HepG2 (cell line): ENCODE data around the gene TMED5. TPM values are rescaled to one million over a fixed set of nuclear protein-coding genes. Genes with fewer than 3 reads are reported as not detected.

Experiments used
- ATAC-seq: fragments of 200-7000 bp; cut with Tn5 transposase; 3 replicates; pipeline ENCODE4 v1.9.1; 2020; ENCODE audit warnings: mild to moderate bottlenecking, moderate library complexity
- BruUV-seq: library from RNA; stranded (reverse); fragments of 400-500 nt; replicated peaks from 2 replicates; lab custom pipeline; 2021; lab: Mats Ljungman, UMichigan
- CTCF ChIA-PET: fragments of 300-600 bp; formaldehyde crosslinking; extraction: SDS; loops from one replicate; lab custom pipeline; 2021; ENCODE audit warnings: low total read pairs, inconsistent platforms, low intra/inter-chr PET ratio; lab: Yijun Ruan, JAX
- POLR2A ChIA-PET: fragments of 350-600 bp; sonication (Branson Sonifier 250); formaldehyde crosslinking; loops from one replicate; lab custom pipeline; 2020; ENCODE audit warnings: antibody characterized with exemption, inconsistent platforms; lab: Yijun Ruan, JAX
- DNase-seq: peaks from one replicate; pipeline ENCODE4 v3.0.0-alpha.2; 2015; ENCODE audit warnings: low spot score
- FAIRE-seq: peaks from 3 replicates; lab custom pipeline; 2011; peaks lifted over from hg19 to GRCh38; lab: Jason Lieb, UNC
- H2AFZ ChIP-seq: one replicate; pipeline ENCODE4 v1.6.1; 2011; ENCODE audit warnings: low read length, inconsistent platforms
- H3K27ac ChIP-seq: fragments of 300-600 bp; 3 replicates; pipeline ENCODE4 v1.8.0; 2011; ENCODE audit warnings: mixed run types, mild to moderate bottlenecking, mixed read lengths, low read length, inconsistent platforms; ENCODE audit not compliant: insufficient read depth; ENCODE audit errors: extremely low read length
- H3K27me3 ChIP-seq, 2 experiments: fragments of 200-600 bp in 1 of 2; 2 replicates in 1 of 2; 3 replicates in 1 of 2; pipeline versions ENCODE4 v1.6.0 to v1.8.0; 2011; ENCODE audit warnings: low read length in 2 of 2, mild to moderate bottlenecking in 2 of 2, moderate library complexity in 2 of 2, inconsistent platforms in 1 of 2; ENCODE audit not compliant: insufficient read depth in 2 of 2, control insufficient read depth in 1 of 2
- H3K36me3 ChIP-seq, 2 experiments: fragments of 200-600 bp in 1 of 2; replicated peaks in 1 of 2; 2 replicates in 1 of 2; 3 replicates in 1 of 2; pipeline versions ENCODE4 v1.5.1 to v1.8.0; 2011; ENCODE audit warnings: low read length in 2 of 2, inconsistent platforms in 1 of 2; ENCODE audit not compliant: insufficient read depth in 2 of 2, control insufficient read depth in 1 of 2
- H3K4me1 ChIP-seq: 2 replicates; pipeline ENCODE4 v1.5.1; 2012; ENCODE audit warnings: low read length, inconsistent platforms; ENCODE audit not compliant: insufficient read depth
- H3K4me2 ChIP-seq: 2 replicates; pipeline ENCODE4 v1.6.0; 2011; ENCODE audit warnings: low read depth, low read length, inconsistent platforms
- H3K4me3 ChIP-seq, 3 experiments: fragments of 200-600 bp in 1 of 3; sonication (generic), shearing (Covaris generic) in 1 of 3; replicated peaks in 1 of 3; 2 replicates each; pipeline ENCODE4 v1.5.1; 2011 to 2016; ENCODE audit warnings: low read length in 3 of 3, inconsistent platforms in 2 of 3, low read depth in 2 of 3, mild to moderate bottlenecking in 2 of 3, control low read depth in 1 of 3, mixed read lengths in 1 of 3; ENCODE audit not compliant: insufficient read depth in 1 of 3
- H3K79me2 ChIP-seq: one replicate; pipeline ENCODE4 v1.6.1; 2011; ENCODE audit warnings: low read length, inconsistent platforms; ENCODE audit not compliant: insufficient read depth
- H3K9ac ChIP-seq: 2 replicates; pipeline ENCODE4 v1.6.0; 2011; ENCODE audit warnings: mild to moderate bottlenecking, low read depth, low read length, inconsistent platforms; ENCODE audit not compliant: insufficient read depth
- H3K9me3 ChIP-seq: 2 replicates; pipeline ENCODE4 v1.5.1; 2012; ENCODE audit warnings: mild to moderate bottlenecking, low read length
- H4K20me1 ChIP-seq: 2 replicates; pipeline ENCODE4 v1.6.0; 2011; ENCODE audit warnings: inconsistent platforms, mild to moderate bottlenecking, low read length, moderate library complexity; ENCODE audit not compliant: insufficient read depth
- ARNT ChIP-seq: fragments of 450-650 bp; IDR thresholded peaks from 2 replicates; pipeline ENCODE4 v1.6.1; 2017
- EHMT2 ChIP-seq: fragments of 200-600 bp; sonication (generic); IDR thresholded peaks from 2 replicates; pipeline ENCODE4 v1.7.0; 2017; ENCODE audit warnings: antibody characterized with exemption, low read depth, low read length, borderline replicate concordance
- HMG20A ChIP-seq: IDR thresholded peaks from 2 replicates; pipeline ENCODE4 v1.6.1; 2016; ENCODE audit warnings: borderline replicate concordance
- KMT2B ChIP-seq: IDR thresholded peaks from 2 replicates; pipeline ENCODE4 v1.6.1; 2016; ENCODE audit warnings: missing genetic modification reagents, missing compliant biosample characterization
- NFE2L1 ChIP-seq: sonication (generic); formaldehyde crosslinking; IDR thresholded peaks from 2 replicates; pipeline ENCODE4 v1.4.0; 2020; ENCODE audit warnings: missing genetic modification reagents, mild to moderate bottlenecking, borderline replicate concordance
- NR2F6 ChIP-seq, 2 experiments: IDR thresholded peaks; 2 replicates each; pipeline ENCODE4 v1.6.1; 2016; ENCODE audit warnings: antibody characterized with exemption in 1 of 2, mild to moderate bottlenecking in 1 of 2
- PCBP2 ChIP-seq: fragments of 200-400 bp; formaldehyde crosslinking; optimal IDR thresholded peaks from 2 replicates; pipeline ENCODE3; 2018; ENCODE audit warnings: low read length, low read depth; ENCODE audit not compliant: poor library complexity, severe bottlenecking
- POLR2AphosphoS5 ChIP-seq: IDR thresholded peaks from 2 replicates; pipeline ENCODE4 v1.6.1; 2012; ENCODE audit warnings: low read depth, low read length
- ZNF619 ChIP-seq: sonication (generic); formaldehyde crosslinking; IDR thresholded peaks from 2 replicates; pipeline ENCODE4 v1.4.0; 2020; ENCODE audit warnings: mild to moderate bottlenecking, missing genetic modification reagents
- ZNF672 ChIP-seq: sonication (generic); formaldehyde crosslinking; IDR thresholded peaks from 2 replicates; pipeline ENCODE4 v1.8.1; 2022; ENCODE audit warnings: missing genetic modification reagents
- ZNF782 ChIP-seq: sonication (generic); formaldehyde crosslinking; IDR thresholded peaks from 2 replicates; pipeline ENCODE4 v1.4.0; 2020; ENCODE audit warnings: missing genetic modification reagents, mild to moderate bottlenecking, borderline replicate concordance
- WGBS: methylation state at CpG from one replicate; pipeline ENCODE4 v1.1.6; 2017; ENCODE audit warnings: low lambda C conversion rate; 5-methylcytosine and 5-hydroxymethylcytosine counted together
- in situ Hi-C: cut with HindIII; loops from 2 replicates; pipeline ENCODE4 v1.10.0; 2017; ENCODE audit warnings: low pct_unique_long_range_greater_than_20kb; ENCODE audit not compliant: extremely low pct_ligation_motif_present
- intact Hi-C: fragments of 100-400 bp; cut with micrococcal nuclease; formaldehyde crosslinking; loops from one replicate; pipeline ENCODE4 v1.10.0; 2022; ENCODE audit not compliant: unreplicated experiment
- polyA plus RNA-seq, 8 experiments: library from polyadenylated mRNA; depleted of rRNA in 3 of 8; stranded (reverse) in 7 of 8; unstranded in 1 of 8; fragments of >200 nt; fragmentation: Illumina TruSeq in 4 of 8; extraction: Trizol in 4 of 8; gene quantifications; 2 replicates each; pipeline versions ENCODE4 v1.2.1 to v1.2.3, GENCODE V29; 2011 to 2016; ENCODE audit warnings: low read depth in 4 of 8, missing spikeins in 1 of 8, mixed read lengths in 1 of 8; ENCODE audit not compliant: insufficient read depth in 1 of 8
- total RNA-seq, 5 experiments: library from RNA; depleted of rRNA; stranded (reverse); fragments of >200 nt; fragmentation: Illumina TruSeq; extraction: Trizol; gene quantifications; 2 replicates each; pipeline ENCODE4 v1.2.3, GENCODE V29; 2016; ENCODE audit warnings: low read depth in 1 of 5
- TF ChIP-seq, protein P1 (sequence below): sonication (generic); formaldehyde crosslinking; IDR thresholded peaks from 2 replicates; pipeline ENCODE4 v1.8.0; 2022; ENCODE audit warnings: mild to moderate bottlenecking, missing genetic modification reagents, moderate library complexity
- TF ChIP-seq, protein P2 (sequence below): fragments of 450-650 bp; IDR thresholded peaks from 2 replicates; pipeline ENCODE4 v1.6.1; 2016
- TF ChIP-seq, protein P3 (sequence below): sonication (generic); formaldehyde crosslinking; IDR thresholded peaks from 2 replicates; pipeline ENCODE4 v1.5.1; 2020; ENCODE audit warnings: mild to moderate bottlenecking, missing genetic modification reagents, moderate library complexity

The TMED5 gene
- total and polyA plus RNA-seq, 2 of the 13 experiments (the other 11 are each of a cell fraction or from before 2014, with no cell fraction given), result 58.1 to 99.0 TPM

DNA sequence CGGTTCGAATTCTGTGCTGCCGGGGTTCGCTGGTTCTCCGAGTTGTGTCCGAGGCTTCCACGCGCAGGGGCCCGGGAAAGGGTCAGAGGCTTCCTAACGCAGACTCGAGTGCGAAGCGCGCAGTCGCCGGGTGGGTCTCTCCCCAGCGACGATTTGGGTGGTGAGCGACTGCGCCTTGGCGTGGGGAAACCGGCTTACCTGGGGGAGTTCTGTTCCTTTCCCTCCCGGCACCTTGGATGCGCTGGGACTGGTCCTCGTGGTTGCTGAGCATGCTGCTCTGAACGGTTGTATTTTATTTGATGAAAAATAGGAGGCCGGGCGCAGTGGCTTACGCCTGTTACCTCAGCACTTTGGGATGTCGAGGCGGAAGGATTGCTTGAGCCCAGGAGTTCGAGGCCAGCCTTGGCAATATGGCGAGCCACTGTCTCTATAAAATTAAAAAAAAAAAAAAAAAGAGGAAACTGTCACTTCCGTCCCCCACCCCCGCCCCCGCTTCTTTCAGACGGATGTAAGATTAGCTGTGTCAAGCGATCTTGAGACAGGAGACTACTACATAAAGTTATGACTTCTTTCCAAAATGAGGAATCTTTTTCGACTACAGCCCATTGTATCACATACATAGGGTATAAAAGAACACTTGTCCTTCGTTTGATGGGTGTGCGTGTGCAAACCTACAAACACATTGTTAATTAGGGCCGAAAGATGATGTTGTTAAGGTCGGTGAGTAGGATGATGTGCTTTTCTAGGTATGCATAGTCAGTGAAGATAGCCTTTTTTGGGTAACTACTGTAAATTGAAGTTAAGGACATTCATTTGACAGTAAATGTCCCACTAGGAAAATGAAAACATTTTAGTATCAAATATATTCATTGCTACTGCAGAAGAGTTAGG is 755 bp upstream of the TMED5 start, which contains the start of gene CCDC18 (continued):
- TF ChIP-seq, protein P1, sequence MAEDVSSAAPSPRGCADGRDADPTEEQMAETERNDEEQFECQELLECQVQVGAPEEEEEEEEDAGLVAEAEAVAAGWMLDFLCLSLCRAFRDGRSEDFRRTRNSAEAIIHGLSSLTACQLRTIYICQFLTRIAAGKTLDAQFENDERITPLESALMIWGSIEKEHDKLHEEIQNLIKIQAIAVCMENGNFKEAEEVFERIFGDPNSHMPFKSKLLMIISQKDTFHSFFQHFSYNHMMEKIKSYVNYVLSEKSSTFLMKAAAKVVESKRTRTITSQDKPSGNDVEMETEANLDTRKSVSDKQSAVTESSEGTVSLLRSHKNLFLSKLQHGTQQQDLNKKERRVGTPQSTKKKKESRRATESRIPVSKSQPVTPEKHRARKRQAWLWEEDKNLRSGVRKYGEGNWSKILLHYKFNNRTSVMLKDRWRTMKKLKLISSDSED, result 0 out of 2 replicates have a peak, but pooled peaks have one; percentile 21
- TF ChIP-seq KMT2B (peak; percentile 8; the same call in 1 of the 2 replicates), ARNT (no peak)
- TF ChIP-seq, all 625 proteins: peak for 29

DNA sequence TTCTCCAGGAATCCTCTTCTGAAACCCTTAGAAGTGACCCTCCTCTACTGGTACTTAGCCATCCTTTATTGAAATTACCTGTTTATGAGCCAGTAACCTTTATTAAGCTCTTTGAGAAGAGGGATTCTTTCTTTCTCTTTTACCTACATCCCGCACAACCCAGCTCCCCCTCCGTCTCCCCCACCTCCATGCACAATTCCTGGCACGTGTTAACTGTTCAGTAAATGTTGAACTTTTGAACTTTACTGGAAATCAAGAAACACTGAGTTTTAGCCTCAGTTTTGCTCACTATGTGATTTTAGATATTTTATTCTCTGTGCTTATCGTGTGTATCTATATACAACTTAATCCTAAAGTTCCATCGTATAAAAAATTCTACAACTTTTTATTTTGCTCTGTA is 1.8 kb downstream of the TMED5 start:
- ChIA-PET POLR2A (interaction anchor here (0.7 to 1.6 kb wide), 2 partner anchors 99 to 437 kb away, joined by 3 to 8 read pairs; partner anchors contain the start of gene MTF2), CTCF (no interaction called here)
- H3K4me2 ChIP-seq, result peak overlapping the region; percentile 76
- ATAC-seq, result no peak
- peak overlapping the region; percentile 95 for H3K27ac ChIP-seq
- peak overlapping the region; percentile 71 to 100 (median 97) for H3K4me3 ChIP-seq
- FAIRE-seq, result peak; percentile 21
- peaks cover 57% of the 10 kb centered on the region for H3K4me1 ChIP-seq
- under 1% methylated on average over 5 of the region's 5 CpGs for WGBS
- peaks cover 81% of the 10 kb centered on the region for H3K79me2 ChIP-seq
- H3K9ac ChIP-seq, result peak overlapping the region; percentile 90
- H2AFZ ChIP-seq, result no peak overlapping the region
- in situ Hi-C loops, result no loop called here
- intact Hi-C loops, result no loop called here
- no peaks in the 10 kb centered on the region for H3K9me3 ChIP-seq
- peak; percentile 43 for DNase-seq
- H3K36me3 ChIP-seq, result peaks cover 4 to 9% of the 10 kb centered on the region in 2 experiments; a peak in 3 of 5 replicates
- no TSS peak for BruUV-seq
- no peaks in the 10 kb centered on the region; a peak in 1 of 5 replicates for H3K27me3 ChIP-seq
- H4K20me1 ChIP-seq, result no peaks in the 10 kb centered on the region; the same call in 1 of the 2 replicates
- TF ChIP-seq ZNF782 (CRISPR knock-in tag) (no peak), NFE2L1 (no peak), NR2F6 (IDR thresholded peaks at IDR 0.05) (peak; percentile 45; the same call in 1 of the 2 replicates), NR2F6 (CRISPR knock-in tag; IDR thresholded peaks at IDR 0.05) (0 out of 2 replicates have a peak, but pooled peaks have one; percentile 24), ZNF619 (CRISPR knock-in tag) (no peak), HMG20A (no peak), POLR2AphosphoS5 (no peak), PCBP2 (no peak), EHMT2 (no peak), ZNF672 (CRISPR knock-in tag) (no peak)
- TF ChIP-seq, protein P2, sequence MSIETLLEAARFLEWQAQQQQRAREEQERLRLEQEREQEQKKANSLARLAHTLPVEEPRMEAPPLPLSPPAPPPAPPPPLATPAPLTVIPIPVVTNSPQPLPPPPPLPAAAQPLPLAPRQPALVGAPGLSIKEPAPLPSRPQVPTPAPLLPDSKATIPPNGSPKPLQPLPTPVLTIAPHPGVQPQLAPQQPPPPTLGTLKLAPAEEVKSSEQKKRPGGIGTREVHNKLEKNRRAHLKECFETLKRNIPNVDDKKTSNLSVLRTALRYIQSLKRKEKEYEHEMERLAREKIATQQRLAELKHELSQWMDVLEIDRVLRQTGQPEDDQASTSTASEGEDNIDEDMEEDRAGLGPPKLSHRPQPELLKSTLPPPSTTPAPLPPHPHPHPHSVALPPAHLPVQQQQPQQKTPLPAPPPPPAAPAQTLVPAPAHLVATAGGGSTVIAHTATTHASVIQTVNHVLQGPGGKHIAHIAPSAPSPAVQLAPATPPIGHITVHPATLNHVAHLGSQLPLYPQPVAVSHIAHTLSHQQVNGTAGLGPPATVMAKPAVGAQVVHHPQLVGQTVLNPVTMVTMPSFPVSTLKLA, result 0 out of 2 replicates have a peak, but pooled peaks have one; percentile 12
- TF ChIP-seq, protein P3, sequence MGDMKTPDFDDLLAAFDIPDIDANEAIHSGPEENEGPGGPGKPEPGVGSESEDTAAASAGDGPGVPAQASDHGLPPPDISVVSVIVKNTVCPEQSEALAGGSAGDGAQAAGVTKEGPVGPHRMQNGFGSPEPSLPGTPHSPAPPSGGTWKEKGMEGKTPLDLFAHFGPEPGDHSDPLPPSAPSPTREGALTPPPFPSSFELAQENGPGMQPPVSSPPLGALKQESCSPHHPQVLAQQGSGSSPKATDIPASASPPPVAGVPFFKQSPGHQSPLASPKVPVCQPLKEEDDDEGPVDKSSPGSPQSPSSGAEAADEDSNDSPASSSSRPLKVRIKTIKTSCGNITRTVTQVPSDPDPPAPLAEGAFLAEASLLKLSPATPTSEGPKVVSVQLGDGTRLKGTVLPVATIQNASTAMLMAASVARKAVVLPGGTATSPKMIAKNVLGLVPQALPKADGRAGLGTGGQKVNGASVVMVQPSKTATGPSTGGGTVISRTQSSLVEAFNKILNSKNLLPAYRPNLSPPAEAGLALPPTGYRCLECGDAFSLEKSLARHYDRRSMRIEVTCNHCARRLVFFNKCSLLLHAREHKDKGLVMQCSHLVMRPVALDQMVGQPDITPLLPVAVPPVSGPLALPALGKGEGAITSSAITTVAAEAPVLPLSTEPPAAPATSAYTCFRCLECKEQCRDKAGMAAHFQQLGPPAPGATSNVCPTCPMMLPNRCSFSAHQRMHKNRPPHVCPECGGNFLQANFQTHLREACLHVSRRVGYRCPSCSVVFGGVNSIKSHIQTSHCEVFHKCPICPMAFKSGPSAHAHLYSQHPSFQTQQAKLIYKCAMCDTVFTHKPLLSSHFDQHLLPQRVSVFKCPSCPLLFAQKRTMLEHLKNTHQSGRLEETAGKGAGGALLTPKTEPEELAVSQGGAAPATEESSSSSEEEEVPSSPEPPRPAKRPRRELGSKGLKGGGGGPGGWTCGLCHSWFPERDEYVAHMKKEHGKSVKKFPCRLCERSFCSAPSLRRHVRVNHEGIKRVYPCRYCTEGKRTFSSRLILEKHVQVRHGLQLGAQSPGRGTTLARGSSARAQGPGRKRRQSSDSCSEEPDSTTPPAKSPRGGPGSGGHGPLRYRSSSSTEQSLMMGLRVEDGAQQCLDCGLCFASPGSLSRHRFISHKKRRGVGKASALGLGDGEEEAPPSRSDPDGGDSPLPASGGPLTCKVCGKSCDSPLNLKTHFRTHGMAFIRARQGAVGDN, result no peak
